Colonic mucosa (tissue), 4 donors: ENCODE results near the gene CTSS. TPM values are rescaled to one million over a fixed set of nuclear protein-coding genes. Genes with fewer than 3 reads are reported as not detected.
"Not testable (repeated sequence)": the region's sequence is repeated elsewhere in the genome, so short reads cannot be mapped to it uniquely, and the experiment has no call there.

Source experiments
- DNase-seq: peaks from one replicate; pipeline ENCODE4 v3.0.0-alpha.2; 2020
- H3K27ac ChIP-seq: fragments of 200-600 bp; one replicate; pipeline ENCODE4 v1.8.0; 2021
- H3K27me3 ChIP-seq: fragments of 200-600 bp; one replicate; pipeline ENCODE4 v1.8.0; 2021
- H3K36me3 ChIP-seq: fragments of 200-600 bp; one replicate; pipeline ENCODE4 v1.8.0; 2021
- H3K4me1 ChIP-seq: fragments of 200-600 bp; one replicate; pipeline ENCODE4 v1.8.0; 2021; ENCODE audit warnings: mild to moderate bottlenecking
- H3K4me3 ChIP-seq: fragments of 200-600 bp; one replicate; pipeline ENCODE4 v1.8.0; 2021
- H3K9ac ChIP-seq, 2 donors: one replicate each; pipeline ENCODE4 v1.7.0; 2013; ENCODE audit warnings: control low read depth in 2 of 2, low read depth in 2 of 2, low read length in 2 of 2
- H3K9me3 ChIP-seq: fragments of 200-600 bp; one replicate; pipeline ENCODE4 v1.8.0; 2021
- CTCF ChIP-seq: fragments of 200-600 bp; IDR thresholded peaks from one replicate; pipeline ENCODE4 v1.8.0; 2022; ENCODE audit warnings: antibody characterized with exemption, mild to moderate bottlenecking
- intact Hi-C: fragments of 100-400 bp; cut with DNase I; formaldehyde crosslinking; loops from one replicate; pipeline ENCODE4 v1.14.1; 2022
- total RNA-seq, 2 donors: library from RNA; stranded (reverse); fragmentation: NEBNext Ultra II Directional in 1 of 2; extraction: Animal tissue kit (Norgen Biotek cat#: 25700) in 1 of 2; gene quantifications; one replicate each; pipeline ENCODE4 v1.2.1, GENCODE V29; 2021
- donor health status: healthy.
- donor health status: DM: no; HTN: no; CAD: no.
- donor health status: DM: no; HTN: no; CAD: no.

The CTSS gene
- total RNA-seq, 2 donors from 2014 or later = 210 to 554 TPM

- no peak overlapping the region for H3K9ac ChIP-seq
- no peak overlapping the region for H3K4me3 ChIP-seq
- H3K27ac ChIP-seq = no peak overlapping the region
- H3K36me3 ChIP-seq = no peaks in the 10 kb centered on the region
- no peak for TF ChIP-seq CTCF
- no peaks in the 10 kb centered on the region for H3K9me3 ChIP-seq
- H3K4me1 ChIP-seq = no peaks in the 10 kb centered on the region
- DNase-seq = no peak
- no peaks in the 10 kb centered on the region for H3K27me3 ChIP-seq
- intact Hi-C loops = no loop called here
Measured at GRCh38 chr1:150718225-150718891, 47.2 kb downstream of the CTSS start.

DNA sequence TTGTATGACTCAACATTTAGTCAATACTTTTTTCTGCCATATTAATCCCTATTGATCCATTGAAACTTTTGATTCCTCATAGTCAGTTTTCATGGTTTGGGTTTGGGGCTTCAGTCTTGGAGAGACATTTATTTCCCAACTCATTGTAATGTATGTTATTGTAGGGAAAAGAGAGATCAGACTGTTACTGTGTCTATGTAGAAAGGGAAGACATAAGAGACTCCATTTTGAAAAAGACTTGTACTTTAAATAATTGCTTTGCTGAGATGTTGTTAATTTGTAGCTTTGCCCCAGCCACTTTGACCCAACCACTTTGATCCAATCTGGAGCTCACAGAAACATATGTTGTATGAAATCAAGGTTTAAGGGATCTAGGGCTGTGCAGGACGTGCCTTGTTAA is 56.5 kb downstream of the CTSS start:
- DNase-seq, H3K9me3 ChIP-seq, H3K27me3 ChIP-seq, H3K4me1 ChIP-seq, H3K4me3 ChIP-seq, H3K36me3 ChIP-seq, H3K9ac ChIP-seq, intact Hi-C loops, H3K27ac ChIP-seq: not testable (repeated sequence)

- TF ChIP-seq CTCF = no peak
- Histone ChIP-seq H3K4me3 (no peak overlapping the region), H3K36me3 (no peaks in the 10 kb centered on the region), H3K27me3 (no peaks in the 10 kb centered on the region), H3K4me1 (no peaks in the 10 kb centered on the region), H3K27ac (no peak overlapping the region), H3K9ac (no peak overlapping the region), H3K9me3 (no peaks in the 10 kb centered on the region)
- DNase-seq = no peak
- intact Hi-C loops = no loop called here
Measured at GRCh38 chr1:150708595-150708994, 57.0 kb downstream of the CTSS start.

DNA sequence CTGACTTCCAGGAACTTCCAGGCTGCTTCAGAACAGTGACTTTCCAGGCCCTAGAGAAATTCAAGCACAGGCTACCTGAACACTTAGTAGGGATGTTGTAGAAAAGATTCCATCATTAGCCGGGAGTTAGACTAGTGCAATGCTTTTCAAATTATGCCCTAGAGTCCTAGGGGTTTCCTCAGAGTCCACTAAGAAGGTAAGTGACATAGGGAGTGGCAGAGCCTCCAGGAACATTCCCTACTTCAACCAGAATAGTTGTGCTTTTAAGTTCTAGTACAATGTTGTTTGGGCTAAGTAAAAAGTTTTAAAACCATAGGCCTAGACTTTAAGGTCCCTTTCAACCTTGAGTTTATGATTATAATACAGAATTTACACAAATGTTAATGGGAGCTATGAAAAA is 59.5 kb downstream of the CTSS start:
- H3K27me3 ChIP-seq = no peaks in the 10 kb centered on the region
- intact Hi-C loops = no loop called here
- H3K27ac ChIP-seq = no peak overlapping the region
- no peaks in the 10 kb centered on the region for H3K36me3 ChIP-seq
- TF ChIP-seq CTCF = no peak
- DNase-seq = no peak
- H3K9ac ChIP-seq = no peak overlapping the region
- no peaks in the 10 kb centered on the region for H3K9me3 ChIP-seq
- H3K4me1 ChIP-seq = no peaks in the 10 kb centered on the region
- H3K4me3 ChIP-seq = no peak overlapping the region

GRCh38 chr1:150703427-150703826 is 62.2 kb downstream of the CTSS start:
- intact Hi-C loops = no loop called here
- Histone ChIP-seq H3K9ac (no peak overlapping the region), H3K27me3 (no peaks in the 10 kb centered on the region), H3K4me1 (no peaks in the 10 kb centered on the region), H3K27ac (no peak overlapping the region), H3K9me3 (no peaks in the 10 kb centered on the region), H3K4me3 (no peak overlapping the region), H3K36me3 (no peaks in the 10 kb centered on the region)
- TF ChIP-seq CTCF = no peak
- DNase-seq = no peak

- Histone ChIP-seq H3K27me3 (no peaks in the 10 kb centered on the region), H3K27ac (peak within 1 kb of the TSS; percentile 78), H3K9me3 (no peaks in the 10 kb centered on the region), H3K36me3 (no peaks in the 10 kb centered on the region), H3K9ac (peak within 1 kb of the TSS in 1 of 2 donors; percentile 68), H3K4me3 (peak within 1 kb of the TSS; percentile 48), H3K4me1 (no peaks in the 10 kb centered on the region)
- peak; percentile 98 for DNase-seq
- intact Hi-C loops = no loop called here
- TF ChIP-seq CTCF = no peak
Measured at GRCh38 chr1:150696995-150697927, 68.3 kb downstream of the CTSS start, which contains the start of gene GOLPH3L. Gene GOLPH3L (minus strand): TSS chr1:150697154. CDS start chr1:150694838, 2,316 bp downstream.
